IPS DF 6.9 (cell line): Measurements from ENCODE around the gene PTGS2.
"Not testable (repeated sequence)": the region's sequence is repeated elsewhere in the genome, so short reads cannot be mapped to it uniquely, and the experiment has no call there.

ENCODE experiments used
- DNase-seq: peaks from one replicate; pipeline ENCODE4 v3.0.0-alpha.2; 2013; ENCODE audit warnings: low read depth, low spot score
- H3K27ac ChIP-seq: one replicate; pipeline ENCODE4 v1.5.1; 2013; ENCODE audit warnings: low read length, control low read depth
- H3K27me3 ChIP-seq: 2 replicates; pipeline ENCODE4 v1.6.1; 2013; ENCODE audit warnings: mild to moderate bottlenecking, low read length; ENCODE audit not compliant: control insufficient read depth, insufficient read depth
- H3K36me3 ChIP-seq: 2 replicates; pipeline ENCODE4 v1.6.1; 2013; ENCODE audit warnings: low read length; ENCODE audit not compliant: control insufficient read depth, insufficient read depth
- H3K4me1 ChIP-seq: 2 replicates; pipeline ENCODE4 v1.6.1; 2013; ENCODE audit warnings: low read length; ENCODE audit not compliant: control insufficient read depth, insufficient read depth
- H3K4me3 ChIP-seq: 2 replicates; pipeline ENCODE4 v1.5.1; 2013; ENCODE audit warnings: mild to moderate bottlenecking, low read length
- H3K9me3 ChIP-seq: 2 replicates; pipeline ENCODE4 v1.6.1; 2013; ENCODE audit warnings: low read length, inconsistent platforms; ENCODE audit not compliant: control insufficient read depth, insufficient read depth
- WGBS: extraction: QIAGEN DNeasy Blood & Tissue Kit; methylation state at CpG from one replicate; pipeline ENCODE4 v1.1.7; 2013; ENCODE audit warnings: mixed read lengths, missing lambda C conversion rate; ENCODE audit not compliant: insufficient read length, insufficient coverage; 5-methylcytosine and 5-hydroxymethylcytosine counted together

Gene PTGS2

GRCh38 chr1:186647985-186648384 lies 32.2 kb downstream of the PTGS2 start:
- WGBS = no CpG with 5 or more reads among the region's 4 CpGs
- H3K27ac ChIP-seq, H3K9me3 ChIP-seq, H3K4me1 ChIP-seq, H3K27me3 ChIP-seq, H3K36me3 ChIP-seq, DNase-seq, H3K4me3 ChIP-seq: not testable (repeated sequence)

DNA sequence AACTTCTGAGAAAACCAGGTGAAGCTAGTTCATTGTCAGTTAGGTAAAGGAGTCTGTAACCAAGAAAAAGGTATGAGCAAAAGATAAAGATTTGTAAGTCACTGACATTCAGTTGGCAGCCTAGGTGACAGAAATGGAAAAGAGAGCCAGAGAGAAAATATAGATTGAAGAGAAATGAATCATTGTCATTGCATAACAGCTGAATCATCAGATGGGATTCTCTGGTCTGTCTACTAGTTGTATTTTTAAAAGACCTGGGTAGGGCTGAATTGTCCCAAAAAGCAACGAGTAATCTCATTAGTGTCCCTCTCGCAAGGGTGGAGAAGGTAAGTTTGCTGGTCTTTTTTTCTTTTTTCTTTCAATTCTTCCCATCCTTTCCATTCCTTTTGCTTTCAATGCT lies 36.6 kb downstream of the PTGS2 start:
- no CpG with 5 or more reads among the region's 2 CpGs for WGBS
- Histone ChIP-seq H3K9me3 (no peaks in the 10 kb centered on the region), H3K27me3 (no peaks in the 10 kb centered on the region), H3K4me1 (0 out of 2 replicates have a peak, but pooled peaks cover under 1% of the 10 kb centered on the region), H3K4me3 (no peak overlapping the region), H3K27ac (no peak overlapping the region), H3K36me3 (no peaks in the 10 kb centered on the region)
- no peak for DNase-seq

GRCh38 chr1:186637567-186637966 lies 42.7 kb downstream of the PTGS2 start:
- H3K4me1 ChIP-seq, DNase-seq, H3K27ac ChIP-seq, H3K9me3 ChIP-seq, H3K36me3 ChIP-seq, H3K27me3 ChIP-seq: not testable (repeated sequence)
- no CpG with 5 or more reads among the region's 16 CpGs for WGBS
- H3K4me3 ChIP-seq = peak overlapping the region; percentile 65; the same call in 1 of the 2 replicates

DNA sequence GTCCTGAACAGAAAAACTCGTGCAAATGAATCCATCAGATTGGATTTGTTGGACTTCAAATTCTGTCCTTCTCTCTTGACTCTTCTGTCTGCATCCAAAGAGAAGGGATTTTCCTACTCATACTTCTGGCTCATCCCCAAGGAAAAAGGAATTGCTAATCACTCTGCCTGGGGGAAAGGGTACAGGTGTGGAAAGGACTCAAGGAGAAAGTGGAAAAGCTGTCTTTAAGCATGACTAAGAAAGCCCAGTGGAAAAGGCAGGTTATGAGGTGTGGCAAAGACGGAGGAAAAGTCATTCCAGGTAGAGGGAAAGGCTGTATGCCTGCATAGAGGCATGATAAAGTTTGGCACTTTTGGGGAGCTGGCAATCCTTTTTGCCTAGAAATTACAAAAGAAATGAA lies 43.4 kb downstream of the PTGS2 start:
- DNase-seq = no peak
- H3K9me3 ChIP-seq = no peaks in the 10 kb centered on the region
- H3K36me3 ChIP-seq = no peaks in the 10 kb centered on the region
- no peaks in the 10 kb centered on the region for H3K27me3 ChIP-seq
- H3K4me1 ChIP-seq = peaks cover 1% of the 10 kb centered on the region; the same call in 1 of the 2 replicates
- WGBS = no CpG with 5 or more reads among the region's 2 CpGs
- H3K4me3 ChIP-seq = no peak overlapping the region; the same call in 1 of the 2 replicates
- no peak overlapping the region for H3K27ac ChIP-seq

GRCh38 chr1:186634511-186634910 lies 45.7 kb downstream of the PTGS2 start:
- no peak for DNase-seq
- no CpG with 5 or more reads among the region's 2 CpGs for WGBS
- H3K27me3 ChIP-seq = no peaks in the 10 kb centered on the region
- H3K4me1 ChIP-seq = peaks cover 1% of the 10 kb centered on the region; the same call in 1 of the 2 replicates
- no peak overlapping the region for H3K4me3 ChIP-seq
- H3K36me3 ChIP-seq = no peaks in the 10 kb centered on the region
- H3K27ac ChIP-seq = no peak overlapping the region
- no peaks in the 10 kb centered on the region for H3K9me3 ChIP-seq

DNA sequence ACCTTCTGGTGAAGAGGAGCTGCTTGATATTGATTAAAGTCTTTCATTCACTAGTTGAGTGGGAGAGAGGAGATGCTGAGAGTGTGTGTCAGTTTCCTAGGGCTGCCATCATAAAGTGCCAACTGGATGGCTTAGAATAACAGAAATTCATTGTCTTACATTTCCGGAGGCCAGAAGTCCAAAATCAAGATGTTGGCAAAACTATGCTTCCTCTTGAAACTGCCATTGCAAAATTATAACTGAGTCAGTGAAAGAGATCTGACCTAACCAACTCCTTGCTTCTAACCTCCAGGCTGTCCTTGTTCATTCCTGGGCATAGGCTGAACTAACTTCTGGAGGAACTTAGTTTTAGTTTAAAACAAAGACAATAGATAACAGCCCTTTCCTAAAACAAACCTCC lies 47.1 kb downstream of the PTGS2 start:
- no peak for DNase-seq
- Histone ChIP-seq H3K9me3 (no peaks in the 10 kb centered on the region), H3K27me3 (no peaks in the 10 kb centered on the region), H3K27ac (no peak overlapping the region), H3K4me1 (peaks cover 1% of the 10 kb centered on the region; the same call in 1 of the 2 replicates), H3K36me3 (no peaks in the 10 kb centered on the region), H3K4me3 (no peak overlapping the region)
- no CpG with 5 or more reads among the region's 1 CpG for WGBS

DNA sequence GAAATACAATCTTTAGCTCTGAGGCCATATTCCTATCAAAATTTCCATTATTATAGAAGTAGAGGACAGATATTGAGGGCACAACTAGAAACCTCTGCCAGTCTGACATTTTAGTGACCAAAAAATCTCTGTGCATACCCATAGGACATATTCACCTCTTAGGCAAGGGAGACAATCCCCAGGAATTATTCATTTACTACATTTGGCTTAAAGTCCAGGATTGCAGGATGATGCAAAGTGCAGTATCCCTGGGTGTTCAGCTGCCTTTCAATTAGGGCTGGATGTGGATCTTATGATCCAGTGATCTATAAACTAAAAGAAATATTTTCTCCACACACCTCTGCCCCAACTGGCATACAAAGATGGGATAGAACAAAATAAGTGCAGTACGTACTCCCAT lies 50.9 kb downstream of the PTGS2 start:
- peaks cover 1% of the 10 kb centered on the region; the same call in 1 of the 2 replicates for H3K4me1 ChIP-seq
- H3K4me3 ChIP-seq = no peak overlapping the region
- no peak for DNase-seq
- no CpG with 5 or more reads among the region's 1 CpG for WGBS
- H3K27ac ChIP-seq = no peak overlapping the region
- no peaks in the 10 kb centered on the region for H3K36me3 ChIP-seq
- H3K9me3 ChIP-seq = no peaks in the 10 kb centered on the region
- no peaks in the 10 kb centered on the region for H3K27me3 ChIP-seq

DNA sequence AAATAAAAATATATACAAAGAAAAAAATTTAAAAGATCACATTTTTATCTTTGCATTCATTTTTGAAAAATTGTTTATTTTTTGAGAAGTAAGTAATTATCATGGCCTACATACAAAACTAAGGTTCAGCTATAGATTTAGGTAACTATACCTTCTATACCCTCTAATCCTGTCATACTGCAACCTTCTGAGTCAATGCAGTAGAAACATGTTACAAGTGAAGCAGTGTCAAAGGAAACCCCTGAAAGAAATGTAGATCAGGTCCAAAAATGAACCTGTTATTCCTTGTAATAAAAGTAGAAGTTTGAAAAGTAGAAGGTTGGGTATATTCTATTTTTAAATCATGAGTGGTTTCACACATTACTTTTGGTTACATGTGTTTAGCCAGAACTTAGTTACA lies 51.3 kb downstream of the PTGS2 start:
- H3K4me3 ChIP-seq = no peak overlapping the region
- H3K36me3 ChIP-seq = no peaks in the 10 kb centered on the region

GRCh38 chr1:186627019-186627418 lies 53.2 kb downstream of the PTGS2 start:
- no peak overlapping the region for H3K4me3 ChIP-seq
- no peak overlapping the region for H3K27ac ChIP-seq
- DNase-seq = no peak
- no CpG with 5 or more reads among the region's 2 CpGs for WGBS
- H3K36me3 ChIP-seq = no peaks in the 10 kb centered on the region
- no peaks in the 10 kb centered on the region for H3K27me3 ChIP-seq
- H3K9me3 ChIP-seq = no peaks in the 10 kb centered on the region
- no peaks in the 10 kb centered on the region for H3K4me1 ChIP-seq

More for the DNA sequence above, 51.3 kb downstream of the PTGS2 start:
- H3K4me1 ChIP-seq = peaks cover 1% of the 10 kb centered on the region; the same call in 1 of the 2 replicates
- DNase-seq = no peak
- no peak overlapping the region for H3K27ac ChIP-seq
- no peaks in the 10 kb centered on the region for H3K9me3 ChIP-seq
- H3K27me3 ChIP-seq = no peaks in the 10 kb centered on the region

DNA sequence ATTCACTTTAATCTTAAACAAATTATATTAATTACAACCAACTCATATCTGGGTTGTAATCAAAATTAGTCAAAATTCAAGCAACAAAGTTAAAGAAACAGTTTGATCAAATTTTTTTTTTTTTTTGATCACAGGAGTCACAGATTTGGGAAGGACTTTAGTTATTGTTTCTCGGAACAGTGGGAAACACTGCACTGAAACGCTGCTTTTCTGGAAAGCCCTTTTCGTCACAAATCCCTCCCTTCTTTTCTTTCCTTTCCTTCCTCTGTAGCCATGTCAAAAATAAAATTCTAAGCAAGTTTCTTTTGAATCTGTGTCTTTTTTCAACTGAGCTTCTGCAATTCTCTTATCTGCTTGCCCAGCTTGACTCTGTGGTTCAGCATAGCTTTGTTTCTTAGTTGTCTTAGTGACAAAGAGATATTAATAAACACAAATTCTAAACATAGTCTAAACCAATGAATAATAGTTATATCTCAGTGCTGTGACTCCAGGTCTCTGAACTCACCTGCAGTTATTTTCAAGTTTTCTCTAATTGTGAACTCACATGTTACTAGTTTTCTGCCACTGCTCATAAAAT lies 53.8 kb downstream of the PTGS2 start:
- Histone ChIP-seq H3K27ac (no peak overlapping the region), H3K27me3 (no peaks in the 10 kb centered on the region), H3K4me1 (no peaks in the 10 kb centered on the region), H3K36me3 (no peaks in the 10 kb centered on the region), H3K4me3 (no peak overlapping the region), H3K9me3 (no peaks in the 10 kb centered on the region)
- DNase-seq = no peak
- WGBS = no CpG with 5 or more reads among the region's 3 CpGs

- no CpG with 5 or more reads among the region's 6 CpGs for WGBS
- no peaks in the 10 kb centered on the region for H3K4me1 ChIP-seq
These were observed 56.7 kb downstream of the PTGS2 start for GRCh38 chr1:186623551-186623950.

More at GRCh38 chr1:186623551-186623950, 56.7 kb downstream of the PTGS2 start:
- no peaks in the 10 kb centered on the region for H3K9me3 ChIP-seq
- no peak overlapping the region for H3K27ac ChIP-seq
- DNase-seq = no peak
- no peaks in the 10 kb centered on the region for H3K27me3 ChIP-seq
- no peak overlapping the region for H3K4me3 ChIP-seq
- H3K36me3 ChIP-seq = no peaks in the 10 kb centered on the region
